Mucosa of stomach (tissue), 1 donor: Measurements from ENCODE around the gene PITPNM3.

Source experiments
- H3K27me3 ChIP-seq: one replicate; pipeline ENCODE4 v1.7.0; 2013; ENCODE audit warnings: mild to moderate bottlenecking, low read length; ENCODE audit not compliant: control insufficient read depth, insufficient read depth
- H3K36me3 ChIP-seq: one replicate; pipeline ENCODE4 v1.7.0; 2013; ENCODE audit warnings: low read length; ENCODE audit not compliant: control insufficient read depth, insufficient read depth
- H3K4me1 ChIP-seq: one replicate; pipeline ENCODE4 v1.7.0; 2013; ENCODE audit warnings: mild to moderate bottlenecking, low read length; ENCODE audit not compliant: control insufficient read depth, insufficient read depth
- H3K4me3 ChIP-seq: one replicate; pipeline ENCODE4 v1.7.0; 2013; ENCODE audit warnings: low read length
- H3K9ac ChIP-seq: one replicate; pipeline ENCODE4 v1.7.0; 2013; ENCODE audit warnings: mild to moderate bottlenecking, low read length, moderate library complexity
- H3K9me3 ChIP-seq: one replicate; pipeline ENCODE4 v1.7.0; 2013; ENCODE audit warnings: mild to moderate bottlenecking, low read length, moderate library complexity; ENCODE audit not compliant: control insufficient read depth
- donor health status: Pancreatic carcinoma.

Gene PITPNM3

DNA sequence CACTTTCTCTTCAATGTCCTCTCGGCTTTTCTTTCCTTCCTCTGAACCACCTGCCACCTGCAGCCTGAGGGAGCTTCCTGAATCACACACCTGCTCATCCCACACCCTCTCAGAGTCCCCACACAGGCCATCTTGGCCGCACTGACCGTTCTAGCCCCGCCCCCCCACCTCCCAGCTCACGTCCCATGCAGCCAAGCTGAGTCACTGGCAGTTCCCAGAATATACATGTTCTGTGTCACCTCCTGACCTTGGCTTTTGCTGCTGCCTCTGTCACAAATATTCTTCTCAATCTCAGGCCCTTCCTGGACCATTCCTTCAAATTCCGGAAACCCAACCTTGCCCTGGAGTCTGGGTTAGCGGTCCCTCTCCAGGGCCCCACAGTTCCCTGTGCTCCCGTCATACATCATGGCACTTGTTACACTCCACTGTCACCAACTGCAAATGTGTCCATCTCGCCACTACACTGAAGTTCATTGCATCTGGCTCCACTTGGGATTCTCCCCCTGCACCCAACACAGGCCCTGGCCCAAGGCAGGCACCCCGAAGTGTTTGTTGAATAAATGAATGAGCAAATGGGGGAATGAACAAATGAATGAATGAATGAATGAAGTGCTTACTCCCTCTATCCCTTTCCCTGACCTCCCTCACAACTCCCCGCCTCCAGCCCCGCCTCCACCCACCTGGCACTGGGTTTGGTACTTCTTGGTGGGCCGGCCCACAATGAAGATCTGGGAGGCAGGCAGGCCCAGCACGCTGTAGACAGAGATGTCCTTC lies 99.3 kb downstream of the PITPNM3 start:
- Histone ChIP-seq H3K9me3 (no peaks in the 10 kb centered on the region), H3K27me3 (peaks cover 3% of the 10 kb centered on the region), H3K9ac (no peak overlapping the region), H3K4me1 (peaks cover 29% of the 10 kb centered on the region), H3K4me3 (no peak overlapping the region), H3K36me3 (no peaks in the 10 kb centered on the region)

DNA sequence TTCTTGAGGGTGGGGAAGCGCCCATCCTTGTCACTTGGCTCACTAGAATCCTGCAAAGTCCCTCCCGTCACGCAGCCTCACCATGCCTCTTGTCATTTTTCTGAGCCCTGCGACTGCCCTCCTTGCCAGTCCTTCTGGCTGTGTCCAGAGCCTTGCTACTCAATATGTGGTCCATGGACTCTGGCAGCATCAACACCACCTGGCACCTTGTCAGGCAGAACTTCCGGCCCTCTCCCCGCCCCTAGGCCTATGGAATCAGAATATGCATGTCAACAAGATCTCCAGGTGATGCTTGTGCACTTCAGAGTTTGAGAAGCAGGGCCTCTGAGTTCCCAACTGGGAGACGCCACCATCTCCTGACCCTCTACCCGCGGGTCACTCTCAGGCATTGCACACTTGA lies 100.0 kb downstream of the PITPNM3 start:
- Histone ChIP-seq H3K27me3 (peaks cover 3% of the 10 kb centered on the region), H3K4me1 (peaks cover 29% of the 10 kb centered on the region), H3K4me3 (no peak overlapping the region), H3K9me3 (no peaks in the 10 kb centered on the region), H3K9ac (no peak overlapping the region), H3K36me3 (no peaks in the 10 kb centered on the region)

DNA sequence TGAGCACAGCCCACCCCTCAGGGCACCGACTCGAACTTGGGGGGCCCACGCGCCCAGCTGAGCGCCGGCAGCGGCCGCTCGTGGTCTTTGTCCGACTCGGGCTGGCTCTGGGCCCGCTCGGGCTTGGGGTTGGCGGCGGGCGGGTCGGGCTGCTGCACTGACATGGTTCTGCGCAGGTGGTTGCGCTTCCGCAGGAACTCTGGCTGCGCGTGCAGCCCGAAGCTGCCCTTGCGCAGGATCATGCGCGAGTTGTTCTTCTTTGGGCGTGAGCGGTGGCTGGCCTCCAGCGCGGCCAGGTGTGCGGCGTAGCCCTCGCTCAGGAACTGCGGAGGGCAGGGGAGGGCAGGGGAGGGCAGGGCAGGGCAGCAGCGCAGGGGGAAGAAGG lies 101.0 kb downstream of the PITPNM3 start:
- Histone ChIP-seq H3K4me3 (no peak overlapping the region), H3K9ac (no peak overlapping the region), H3K27me3 (peaks cover 3% of the 10 kb centered on the region), H3K9me3 (no peaks in the 10 kb centered on the region), H3K36me3 (no peaks in the 10 kb centered on the region), H3K4me1 (peaks cover 29% of the 10 kb centered on the region)

DNA sequence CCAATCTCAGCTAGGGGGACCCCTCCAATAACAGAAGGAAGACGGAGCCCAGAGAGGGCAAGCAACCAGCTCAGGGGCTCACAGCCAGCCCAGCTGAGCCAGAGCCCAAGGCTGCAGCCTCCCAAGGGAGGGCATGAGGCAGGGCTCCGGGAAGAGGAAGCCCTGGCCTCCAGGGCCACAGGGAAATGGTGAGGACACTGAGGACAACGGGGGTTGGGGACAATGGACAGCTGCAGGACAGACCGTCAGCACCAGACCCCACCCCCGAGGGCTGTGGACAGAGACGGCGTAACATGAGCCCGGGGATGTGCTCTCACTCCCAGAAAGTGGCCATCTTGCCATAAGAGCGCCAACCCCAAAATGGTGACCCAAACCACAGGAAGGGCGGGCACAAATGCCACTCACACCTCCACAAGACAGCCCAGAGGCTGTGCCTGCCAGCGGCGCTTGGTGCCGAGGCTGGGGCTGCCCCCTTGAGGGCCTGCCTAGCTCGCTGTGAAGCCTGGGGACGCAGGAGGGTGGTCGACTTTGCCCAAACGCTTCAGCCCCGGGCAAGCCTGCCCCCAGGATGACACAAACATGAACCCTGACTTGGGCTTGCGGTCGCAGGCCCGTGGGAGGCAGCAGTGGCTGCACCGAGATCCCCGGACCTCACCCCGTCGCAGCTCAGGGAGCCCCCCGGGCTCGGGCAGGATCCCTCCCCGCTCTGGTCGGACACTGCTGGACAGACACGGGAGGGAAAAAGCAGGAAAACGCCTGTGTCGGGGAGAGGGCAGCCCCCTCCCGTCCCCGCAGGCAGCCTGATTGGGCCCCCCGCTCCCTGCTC lies 101.6 kb downstream of the PITPNM3 start:
- Histone ChIP-seq H3K9ac (no peak overlapping the region), H3K9me3 (no peaks in the 10 kb centered on the region), H3K4me3 (no peak overlapping the region), H3K36me3 (no peaks in the 10 kb centered on the region), H3K4me1 (peaks cover 29% of the 10 kb centered on the region), H3K27me3 (peaks cover 3% of the 10 kb centered on the region)

DNA sequence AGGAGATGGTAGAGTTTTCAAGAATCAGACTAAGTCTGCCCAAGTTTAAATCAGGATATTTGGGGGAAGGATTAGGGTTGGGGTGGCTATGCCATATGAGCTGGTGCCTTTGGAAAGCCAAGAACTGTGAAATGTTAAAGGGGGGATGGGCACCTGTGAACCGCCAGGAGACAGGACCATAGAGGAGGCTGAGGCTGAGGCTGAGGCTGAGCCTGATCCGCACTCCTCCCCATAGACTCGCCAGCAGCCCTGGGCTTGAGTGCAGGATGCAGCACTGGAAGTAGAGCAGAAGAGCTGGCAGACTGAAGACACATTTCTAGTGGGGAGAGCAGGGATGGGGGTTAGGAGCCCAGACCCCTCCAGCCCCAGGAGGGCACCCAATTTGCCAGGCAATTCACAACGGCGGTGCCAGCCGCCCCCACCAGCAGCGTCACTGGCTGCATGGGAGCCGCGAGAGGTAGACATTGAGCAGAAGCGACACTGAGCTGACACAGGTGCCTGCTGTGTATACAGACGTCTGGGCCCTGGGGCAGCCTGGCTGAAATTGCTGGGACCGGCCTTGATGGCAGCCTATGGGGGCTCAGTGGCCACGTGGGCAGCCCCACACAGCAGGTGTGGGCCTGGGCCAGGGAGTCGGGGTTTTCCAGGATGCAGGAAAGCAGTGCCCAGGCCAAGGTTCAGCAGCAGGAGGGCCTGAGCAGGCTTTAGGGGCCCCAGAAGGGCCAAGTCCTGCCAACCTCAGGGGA lies 102.9 kb downstream of the PITPNM3 start:
- Histone ChIP-seq H3K9ac (no peak overlapping the region), H3K4me1 (peaks cover 26% of the 10 kb centered on the region), H3K9me3 (no peaks in the 10 kb centered on the region), H3K36me3 (no peaks in the 10 kb centered on the region), H3K27me3 (peaks cover 3% of the 10 kb centered on the region), H3K4me3 (no peak overlapping the region)

DNA sequence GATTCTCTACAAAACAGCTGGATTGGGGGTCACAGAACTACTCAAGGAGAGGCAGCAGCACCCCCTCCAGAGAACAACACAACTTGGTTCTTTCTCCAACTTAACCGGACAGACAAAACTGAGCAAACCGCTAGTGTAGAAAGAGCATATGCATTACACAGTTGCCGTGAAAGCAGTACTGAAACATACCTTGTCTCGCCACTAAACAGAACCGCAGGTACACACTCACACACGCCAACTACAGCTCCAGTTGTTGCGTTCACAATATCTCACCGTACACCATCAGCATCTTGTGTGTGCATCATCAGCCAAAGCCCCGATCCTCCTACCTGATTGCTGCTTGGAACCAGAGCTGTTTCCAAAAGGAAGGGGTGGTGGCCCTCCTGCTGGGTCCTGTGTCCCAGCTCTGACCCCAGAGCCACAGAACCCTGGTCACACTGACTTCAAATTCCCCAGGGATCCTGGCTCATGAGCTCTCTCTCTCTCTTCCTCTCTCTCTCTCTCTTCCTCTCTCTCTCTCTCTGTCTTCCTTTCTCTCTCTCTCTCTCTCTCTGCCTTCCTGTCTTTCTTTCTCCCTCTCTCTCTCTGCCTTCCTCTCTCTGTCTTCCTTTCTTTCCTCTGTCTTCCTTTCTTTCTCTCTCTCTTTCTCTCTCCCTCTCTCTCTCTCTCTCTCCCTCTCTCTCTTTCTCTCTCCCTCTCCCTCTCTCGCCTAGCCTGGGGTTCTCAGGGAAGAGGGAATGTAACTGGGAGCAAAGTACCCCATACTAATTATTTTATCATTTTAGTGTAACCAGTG lies 103.7 kb downstream of the PITPNM3 start:
- no peaks in the 10 kb centered on the region for H3K9me3 ChIP-seq
- peaks cover 3% of the 10 kb centered on the region for H3K27me3 ChIP-seq
- H3K4me1 ChIP-seq = peaks cover 18% of the 10 kb centered on the region
- no peak overlapping the region for H3K4me3 ChIP-seq
- no peak overlapping the region for H3K9ac ChIP-seq
- H3K36me3 ChIP-seq = no peaks in the 10 kb centered on the region

DNA sequence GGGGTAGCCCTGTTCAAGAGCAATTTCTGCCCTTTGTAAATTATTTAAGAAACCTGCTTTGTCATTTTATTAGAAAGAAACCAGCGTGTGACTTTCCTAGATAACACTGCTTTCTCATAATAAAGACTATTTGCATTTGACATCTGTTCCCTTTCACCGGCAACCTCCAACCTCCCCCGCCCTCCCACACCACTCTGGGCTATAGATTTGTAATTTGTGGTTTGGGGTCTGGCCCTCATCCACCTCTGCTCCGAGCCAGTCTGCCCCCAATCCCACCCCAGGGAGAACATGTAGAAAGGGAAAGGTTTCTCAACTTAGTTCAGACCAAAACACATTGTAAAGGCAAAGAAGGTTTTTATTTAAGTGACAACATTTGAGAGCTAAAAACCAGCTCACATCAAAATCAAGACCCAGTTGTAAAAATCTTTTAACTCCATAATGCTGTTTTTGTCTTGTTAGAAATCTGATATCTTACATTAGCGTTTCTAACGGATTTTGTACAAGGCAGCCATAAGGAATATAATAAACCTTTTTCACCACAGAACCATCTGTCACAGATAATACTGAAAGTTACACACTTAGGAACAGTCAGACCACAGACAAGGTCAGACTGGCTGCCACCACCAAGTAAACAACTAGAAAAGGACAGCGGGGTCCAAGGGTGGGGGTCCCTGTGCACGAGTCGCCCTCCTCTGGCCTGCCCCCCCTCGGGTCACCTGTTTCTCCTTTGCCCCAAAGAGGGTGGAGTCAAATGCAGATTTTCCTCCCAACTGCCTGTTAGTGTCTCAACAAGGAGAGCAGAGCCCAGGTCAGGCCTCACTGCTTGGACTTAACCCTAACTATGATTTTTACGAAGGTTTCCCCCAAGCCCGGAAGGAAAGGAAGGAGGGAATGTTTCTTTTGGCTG lies 105.2 kb downstream of the PITPNM3 start:
- no peaks in the 10 kb centered on the region for H3K36me3 ChIP-seq
- H3K27me3 ChIP-seq = peaks cover 3% of the 10 kb centered on the region
- H3K4me1 ChIP-seq = peaks cover 5% of the 10 kb centered on the region
- no peak overlapping the region for H3K9ac ChIP-seq
- H3K4me3 ChIP-seq = no peak overlapping the region
- H3K9me3 ChIP-seq = no peaks in the 10 kb centered on the region

DNA sequence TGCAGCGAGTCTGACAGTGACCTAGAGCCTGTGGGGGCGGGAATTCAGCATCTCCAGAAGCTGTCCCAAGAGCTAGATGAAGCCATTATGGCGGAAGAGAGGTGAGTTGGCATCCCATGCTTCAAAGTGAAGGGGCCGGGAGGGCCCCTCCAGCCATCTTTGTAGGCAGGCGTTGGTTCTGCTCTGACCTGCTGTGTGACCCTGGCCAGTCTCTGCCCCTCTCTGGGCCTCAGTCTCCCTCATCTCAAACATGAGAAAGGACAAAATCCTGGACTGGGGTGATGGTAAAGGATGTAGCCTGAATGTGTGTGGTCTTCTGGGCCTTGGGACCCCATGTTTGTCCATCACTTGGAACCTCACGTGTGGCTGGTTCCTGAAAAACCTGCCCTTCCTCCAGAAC lies 107.0 kb downstream of the PITPNM3 start:
- Histone ChIP-seq H3K27me3 (no peaks in the 10 kb centered on the region), H3K4me1 (no peaks in the 10 kb centered on the region), H3K9me3 (no peaks in the 10 kb centered on the region), H3K36me3 (no peaks in the 10 kb centered on the region), H3K9ac (no peak overlapping the region), H3K4me3 (no peak overlapping the region)

DNA sequence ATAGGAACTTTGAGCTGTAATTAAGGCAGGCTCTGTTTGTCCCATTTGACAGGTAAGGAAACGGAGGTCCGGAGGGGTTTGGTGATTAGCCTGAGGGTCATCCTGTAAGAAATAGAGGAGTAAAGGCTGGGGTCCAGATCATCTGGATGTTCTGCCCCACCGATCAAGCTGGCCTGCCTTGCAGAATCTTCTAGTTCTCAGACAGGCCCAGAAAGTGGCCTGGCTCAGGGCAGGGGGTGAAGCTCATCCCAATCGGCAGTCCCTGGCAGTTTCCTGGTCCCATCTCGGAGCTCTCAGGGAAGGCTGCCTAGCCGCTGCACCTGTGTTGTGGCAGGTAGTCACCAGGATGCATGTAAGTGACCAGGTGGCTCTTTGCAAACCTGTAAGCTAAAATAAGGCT lies 107.9 kb downstream of the PITPNM3 start:
- no peaks in the 10 kb centered on the region for H3K27me3 ChIP-seq
- no peak overlapping the region for H3K9ac ChIP-seq
- H3K4me3 ChIP-seq = no peak overlapping the region
- H3K9me3 ChIP-seq = no peaks in the 10 kb centered on the region
- H3K4me1 ChIP-seq = peaks cover 6% of the 10 kb centered on the region
- H3K36me3 ChIP-seq = no peaks in the 10 kb centered on the region

DNA sequence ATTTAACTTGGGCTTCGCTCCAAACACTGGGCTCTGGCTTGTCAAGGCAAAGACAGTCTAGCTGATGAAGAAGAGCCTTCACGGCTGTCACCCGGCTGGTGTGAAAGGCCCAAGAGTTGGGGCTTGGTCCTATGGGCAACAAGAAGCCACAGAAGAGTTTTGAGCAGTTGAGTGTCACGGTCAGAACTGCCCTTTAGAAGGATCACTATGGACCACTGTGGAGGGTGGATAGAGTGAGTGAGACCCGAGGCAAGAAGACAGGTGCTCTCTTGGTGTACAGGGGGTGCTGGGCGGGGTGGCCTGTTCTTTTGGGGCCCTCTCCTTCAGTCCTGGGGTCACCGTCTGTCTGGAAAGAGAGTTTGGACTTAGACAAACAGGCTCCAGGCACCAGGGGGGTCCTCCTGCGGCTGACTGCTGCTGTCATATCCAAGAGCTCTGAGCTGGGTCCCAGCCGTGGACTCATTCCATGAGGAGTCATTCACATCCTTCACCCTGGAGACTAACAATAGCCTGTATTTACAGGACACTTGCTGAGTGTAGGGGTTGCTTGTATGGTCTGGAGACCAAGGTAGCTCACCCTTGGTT lies 109.7 kb downstream of the PITPNM3 start:
- H3K9me3 ChIP-seq = no peaks in the 10 kb centered on the region
- H3K4me1 ChIP-seq = peaks cover 8% of the 10 kb centered on the region
- H3K9ac ChIP-seq = no peak overlapping the region
- no peak overlapping the region for H3K4me3 ChIP-seq
- no peaks in the 10 kb centered on the region for H3K27me3 ChIP-seq
- H3K36me3 ChIP-seq = no peaks in the 10 kb centered on the region
